Stimulated activated CD4-positive, alpha-beta T cell treated with anti-CD3 and anti-CD28 coated beads, Interleukin-4, amount 100 ng/mL, for 1 hour (primary cell): ENCODE measurements around the gene KRTAP1-3.
"Not testable (repeated sequence)": the region's sequence is repeated elsewhere in the genome, so short reads cannot be mapped to it uniquely, and the experiment has no call there.

Source experiments
- DNase-seq: peaks from one replicate; pipeline ENCODE4 v3.0.0-alpha.2; 2020

Gene KRTAP1-3

DNA sequence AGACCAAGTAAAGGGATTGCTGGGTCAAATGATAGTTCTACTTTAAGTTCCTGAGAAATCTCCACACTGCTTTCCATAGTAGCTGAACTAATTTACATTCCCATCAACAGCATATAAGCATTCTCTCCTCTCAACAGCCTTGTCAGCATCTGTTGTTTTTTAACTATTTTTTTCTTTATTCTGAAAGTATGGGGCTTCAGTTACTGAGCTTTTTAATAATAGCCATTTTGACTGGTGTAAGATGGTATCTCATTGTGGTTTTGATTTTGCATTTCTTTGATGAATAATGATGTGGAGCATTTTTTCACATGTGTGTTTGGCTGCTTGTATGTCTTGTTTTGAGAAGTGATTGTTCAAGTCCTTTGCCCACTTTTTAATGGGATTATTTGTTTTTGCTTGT, 17.9 kb upstream of the KRTAP1-3 start:
- DNase-seq = no peak

DNA sequence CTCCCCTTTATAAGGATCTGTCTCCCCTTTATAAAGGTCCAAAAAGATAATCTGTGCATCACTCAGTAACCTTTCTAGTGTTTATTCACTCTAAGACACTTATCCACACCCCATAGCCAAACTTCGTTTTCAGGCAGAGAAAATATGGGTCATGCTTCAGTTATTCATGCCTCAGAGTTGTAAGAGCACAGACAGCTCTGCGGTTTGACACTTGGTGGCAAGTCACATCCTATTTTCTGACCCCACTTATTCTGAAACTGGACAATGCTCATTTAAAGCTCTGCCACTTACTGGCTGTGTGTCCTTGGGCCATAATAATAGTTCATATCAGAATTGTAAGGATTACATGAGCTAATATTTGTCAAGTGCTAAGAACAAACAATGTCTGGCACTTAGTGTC, 14.4 kb upstream of the KRTAP1-3 start:
- no peak for DNase-seq

DNA sequence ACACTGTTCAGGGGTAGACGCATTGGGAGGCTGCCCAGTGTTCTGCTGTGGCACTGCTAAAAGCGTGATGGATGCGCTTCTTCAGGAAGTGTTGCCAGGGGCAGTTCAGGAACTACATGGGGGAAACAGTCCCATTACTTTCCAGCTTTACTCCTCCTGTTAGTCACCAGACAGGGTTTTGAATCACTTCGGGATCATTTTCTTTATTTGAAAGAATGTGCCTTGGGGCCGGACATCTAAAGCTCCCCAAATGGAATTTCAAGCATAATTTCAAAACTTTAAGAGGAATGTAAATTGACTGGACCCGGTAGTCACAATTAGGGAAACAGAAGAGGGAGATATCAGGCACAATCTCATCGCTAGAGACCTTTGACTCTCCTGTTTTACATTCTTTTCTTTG, 13.8 kb upstream of the KRTAP1-3 start:
- DNase-seq = no peak

DNA sequence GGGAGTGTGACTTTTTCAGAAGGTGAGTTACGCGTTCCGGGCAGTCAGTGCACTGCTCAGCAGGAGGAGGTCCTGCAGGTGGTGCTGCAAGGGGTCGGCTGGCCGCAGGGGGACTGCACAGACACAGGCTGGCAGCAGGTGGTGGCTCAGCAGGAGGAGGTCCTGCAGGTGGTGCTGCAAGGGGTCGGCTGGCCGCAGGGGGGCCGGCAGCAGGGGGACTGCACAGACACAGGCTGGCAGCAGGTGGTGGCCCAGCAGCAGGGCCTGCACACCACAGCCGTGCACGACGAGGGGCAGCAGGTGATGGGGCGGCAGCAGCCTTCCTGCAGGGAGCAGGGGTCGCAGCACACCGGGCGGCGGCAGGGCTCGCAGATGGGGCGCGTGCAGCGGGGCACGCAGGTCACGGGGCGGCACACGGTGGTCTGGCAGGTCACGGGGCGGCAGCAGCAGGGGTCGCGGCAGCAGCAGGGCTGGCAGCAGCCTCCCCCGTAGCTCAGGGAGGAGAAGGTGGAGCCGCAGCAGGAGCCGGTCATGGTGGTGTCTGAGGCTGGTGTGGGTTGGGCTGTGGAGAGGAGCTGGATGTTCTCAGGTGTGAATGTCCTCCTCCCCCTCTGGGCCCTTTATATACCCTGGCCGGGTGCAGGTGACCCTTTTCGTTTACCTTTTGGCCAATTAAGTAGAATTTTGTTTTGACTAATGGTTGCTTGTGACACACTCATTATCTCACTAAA, 12.2 kb upstream of the KRTAP1-3 start, which contains the start of gene KRTAP2-1:
TSS of gene KRTAP2-1 (minus strand) at position 582 of the 731 bp plus-strand sequence. CDS start at position 533, 49 bp downstream.
- not testable (repeated sequence) for DNase-seq

DNA sequence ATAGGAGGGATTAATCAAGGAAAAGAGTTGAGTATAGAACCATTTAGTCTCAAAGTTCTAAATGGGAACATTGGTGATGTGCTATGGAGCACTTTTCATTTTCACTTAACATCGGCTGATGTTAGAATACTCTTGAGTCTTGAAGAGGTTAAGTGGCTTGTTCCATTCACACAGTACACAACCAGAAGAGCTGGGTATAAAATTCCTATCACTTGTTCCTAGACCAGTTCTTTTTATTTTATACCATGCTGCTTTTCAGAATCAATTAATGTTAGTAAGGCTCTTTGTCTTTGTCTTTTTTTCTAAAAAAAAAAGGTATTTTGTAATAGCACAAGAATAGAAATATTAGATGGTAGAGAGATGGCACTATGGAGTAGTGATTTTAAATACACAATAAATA, 8.3 kb upstream of the KRTAP1-3 start:
- DNase-seq = no peak

DNA sequence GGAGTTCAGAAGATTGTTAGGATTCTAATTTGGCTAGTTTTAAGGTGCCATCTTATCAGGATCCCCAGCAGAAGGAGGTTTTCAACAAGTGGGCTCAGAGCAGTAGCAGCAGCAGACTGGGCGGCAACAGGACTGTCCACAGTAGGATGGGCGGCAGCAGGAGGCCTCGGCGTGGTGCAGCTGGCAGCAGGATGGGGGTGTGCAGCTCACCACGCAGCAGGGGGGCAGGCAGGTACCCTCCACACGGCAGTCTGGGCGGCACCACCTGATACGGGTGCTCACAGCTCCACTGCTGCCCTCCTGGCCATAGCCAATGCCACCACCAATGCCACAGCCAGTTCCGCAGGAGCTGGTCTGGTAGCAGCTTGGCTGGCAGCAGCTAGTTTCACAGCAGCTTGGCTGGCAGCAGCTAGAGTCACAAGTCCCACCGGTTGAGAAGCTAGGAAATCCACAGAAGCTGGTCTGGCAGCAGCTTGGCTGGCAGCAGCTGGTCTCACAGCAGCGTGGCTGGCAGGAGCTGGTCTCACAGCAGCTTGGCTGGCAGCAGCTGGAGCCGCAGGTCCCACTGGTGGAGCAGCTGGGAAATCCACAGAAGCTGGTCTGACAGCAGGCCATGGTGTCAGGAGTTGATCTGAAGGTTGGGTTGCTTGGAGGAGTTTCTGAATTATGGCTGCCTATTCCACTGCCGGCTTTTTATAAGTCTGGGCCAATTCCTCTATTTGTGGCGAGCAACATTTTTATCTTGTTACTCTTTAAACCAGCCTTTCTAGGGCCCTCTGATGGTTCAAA, 6.3 kb upstream of the KRTAP1-3 start, which contains the start of gene KRTAP1-1:
TSS of gene KRTAP1-1 (minus strand) at position 668 of the 789 bp plus-strand sequence. CDS start at position 615, 53 bp downstream.
- DNase-seq = not testable (repeated sequence)

DNA sequence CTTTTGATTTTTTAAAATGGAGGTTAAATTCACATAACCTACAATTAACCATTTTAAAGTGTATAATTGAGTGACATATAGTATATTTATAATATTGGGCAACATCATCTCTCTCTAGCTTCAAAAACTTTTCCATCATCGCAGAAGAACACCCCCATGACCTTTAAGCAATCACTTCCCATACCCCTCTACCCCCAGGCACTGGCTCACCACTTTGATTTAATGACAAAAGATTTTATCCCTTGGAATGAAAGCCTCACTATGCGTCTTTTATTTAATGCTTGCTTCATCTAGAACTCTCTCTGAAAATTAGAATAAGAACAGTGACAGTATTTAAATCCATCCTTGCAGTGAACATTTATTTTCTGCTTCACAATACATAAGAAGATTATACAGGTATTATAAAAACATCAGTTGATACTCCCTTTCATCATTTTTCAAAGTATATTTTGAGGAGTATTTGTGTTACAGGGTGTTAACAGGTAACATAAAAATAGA, 3.2 kb upstream of the KRTAP1-3 start:
- no peak for DNase-seq

DNA sequence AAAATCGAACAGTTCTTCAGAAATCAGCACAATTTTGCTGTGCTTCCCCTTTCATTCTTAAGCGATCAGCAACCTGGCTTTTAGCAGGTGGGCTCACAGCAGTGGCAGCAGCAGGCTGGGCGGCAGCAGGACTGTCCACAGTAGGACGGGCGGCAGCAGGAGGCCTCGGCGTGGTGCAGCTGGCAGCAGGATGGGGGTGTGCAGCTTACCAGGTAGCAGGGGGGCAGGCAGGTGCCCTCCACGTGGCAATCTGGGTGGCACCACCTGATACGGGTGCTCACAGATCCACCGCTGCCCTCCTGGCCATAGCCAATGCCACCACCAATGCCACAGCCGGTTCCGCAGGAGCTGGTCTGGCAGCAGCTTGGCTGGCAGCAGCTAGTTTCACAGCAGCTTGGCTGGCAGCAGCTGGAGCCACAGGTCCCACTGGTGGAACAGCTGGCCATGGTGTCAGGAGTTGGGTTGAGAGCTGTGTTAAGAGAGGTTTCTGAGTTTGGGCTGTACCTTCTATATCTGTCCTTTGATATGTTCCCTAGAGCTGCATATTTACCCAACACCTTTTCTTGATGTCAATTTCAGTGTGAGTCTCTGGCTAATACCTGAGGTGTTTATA, 4.9 kb downstream of the KRTAP1-3 start, which contains the start of gene KRTAP1-4:
TSS of gene KRTAP1-4 (minus strand) at position 563 of the 613 bp plus-strand sequence. CDS start at position 446, 117 bp downstream.
- no peak for DNase-seq

DNA sequence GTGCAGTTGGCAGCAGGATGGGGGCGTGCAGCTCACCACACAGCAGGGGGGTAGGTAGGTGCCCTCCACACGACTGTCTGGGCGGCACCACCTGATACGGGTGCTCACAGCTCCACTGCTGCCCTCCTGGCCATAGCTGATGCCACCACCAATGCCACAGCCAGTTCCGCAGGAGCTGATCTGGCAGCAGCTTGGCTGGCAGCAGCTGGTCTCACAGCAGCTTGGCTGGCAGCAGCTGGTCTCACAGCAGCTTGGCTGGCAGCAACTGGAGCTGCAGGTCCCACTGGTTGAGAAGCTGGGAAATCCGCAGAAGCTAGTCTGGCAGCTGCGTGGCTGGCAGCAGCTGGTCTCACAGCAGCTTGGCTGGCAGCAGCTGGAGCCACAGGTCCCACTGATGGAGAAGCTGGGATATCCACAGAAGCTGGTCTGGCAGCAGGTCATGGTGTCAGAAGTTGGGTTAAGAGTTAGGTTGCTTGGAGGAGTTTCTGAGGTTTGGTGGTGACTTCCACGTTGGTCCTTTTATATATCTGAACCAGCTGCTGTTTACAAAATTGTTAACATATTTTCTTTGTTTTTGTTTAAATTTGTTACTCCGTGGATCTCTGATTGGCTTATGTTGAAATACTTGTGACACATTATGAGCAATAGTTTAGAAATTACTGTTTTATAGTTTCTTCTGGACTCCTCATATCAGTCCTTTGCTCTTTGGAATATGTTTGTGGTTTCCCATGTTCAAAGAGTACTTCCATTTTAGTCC, 7.8 kb downstream of the KRTAP1-3 start, which contains the start of gene KRTAP1-5:
TSS of gene KRTAP1-5 (minus strand) at position 494 of the 757 bp plus-strand sequence. CDS start at position 441, 53 bp downstream.
- no peak for DNase-seq

DNA sequence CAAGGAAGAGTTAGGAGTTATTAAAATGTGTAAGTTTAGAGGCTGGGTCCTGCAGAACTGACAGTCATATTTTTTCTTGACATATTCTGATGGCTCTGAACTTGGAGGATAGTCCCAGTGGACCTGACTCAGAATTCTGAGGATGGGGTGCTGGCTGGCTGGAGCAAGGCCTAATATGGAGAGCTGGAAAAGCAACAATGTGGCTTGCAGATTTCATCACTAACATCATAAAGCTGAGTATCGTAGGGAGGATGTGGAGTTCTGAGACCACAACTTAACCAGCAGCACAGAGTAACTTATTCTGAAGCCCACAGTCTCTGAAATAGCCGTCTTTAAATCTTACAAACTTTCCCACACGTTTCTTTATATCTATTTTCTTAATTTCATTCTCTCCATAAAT, 10.0 kb downstream of the KRTAP1-3 start:
- no peak for DNase-seq

DNA sequence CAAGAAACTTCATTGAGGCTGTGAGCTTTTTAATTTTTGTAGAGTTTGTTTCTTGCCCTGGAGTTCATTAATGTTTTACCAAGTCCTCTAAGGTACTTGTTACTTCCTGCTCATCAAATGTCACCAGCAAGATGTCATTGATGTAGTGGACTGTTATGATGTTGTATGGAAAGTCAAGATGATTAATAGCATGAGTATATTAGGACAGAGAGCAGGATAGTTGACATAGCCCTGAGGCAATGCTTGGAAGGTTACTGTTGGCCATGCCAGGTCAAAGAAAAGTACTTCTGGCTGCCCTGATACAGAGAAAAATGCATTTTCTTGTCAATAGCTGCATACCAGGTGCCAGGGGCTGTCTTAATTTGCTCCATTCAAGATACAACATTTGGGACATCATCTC, 14.3 kb downstream of the KRTAP1-3 start:
- DNase-seq = no peak

DNA sequence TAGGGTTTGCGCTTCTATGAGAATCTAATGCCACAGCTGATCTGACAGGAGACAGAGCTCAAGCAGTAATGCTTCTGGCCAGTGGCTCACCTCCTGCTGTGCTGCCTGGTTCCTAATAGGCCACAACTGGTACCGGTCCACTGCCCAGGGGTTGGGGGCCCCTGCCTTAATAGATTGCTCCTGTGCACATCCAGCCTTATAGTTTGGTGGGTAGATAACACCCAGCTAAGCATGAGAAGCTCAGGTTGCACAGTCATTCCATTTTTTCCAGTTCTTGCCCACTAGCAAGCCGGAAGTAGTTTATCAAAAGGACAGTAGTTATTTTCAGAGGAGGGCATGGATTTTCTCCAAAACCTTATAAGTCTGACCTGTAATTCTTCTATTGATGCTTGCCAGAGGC, 15.3 kb downstream of the KRTAP1-3 start:
- DNase-seq = no peak

DNA sequence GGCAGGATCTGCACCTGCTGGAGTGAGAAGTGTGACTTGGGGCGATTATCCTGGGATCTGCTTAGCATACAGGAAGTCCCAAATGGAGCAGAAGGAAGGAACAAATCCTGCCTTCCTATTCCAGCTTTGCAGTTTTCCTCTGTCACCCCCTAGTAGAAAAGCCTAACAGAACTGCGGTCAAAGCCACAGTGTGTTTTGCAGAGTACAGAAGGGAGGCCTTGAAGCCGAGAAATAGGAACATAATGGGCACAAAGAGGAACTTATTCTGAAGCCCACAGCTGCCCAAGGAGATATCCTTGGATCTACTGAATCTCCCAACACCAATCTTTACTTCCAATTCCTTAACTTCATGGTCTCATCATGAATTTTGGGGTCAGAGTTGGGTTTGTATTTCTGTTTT, 16.1 kb downstream of the KRTAP1-3 start:
- DNase-seq = no peak

DNA sequence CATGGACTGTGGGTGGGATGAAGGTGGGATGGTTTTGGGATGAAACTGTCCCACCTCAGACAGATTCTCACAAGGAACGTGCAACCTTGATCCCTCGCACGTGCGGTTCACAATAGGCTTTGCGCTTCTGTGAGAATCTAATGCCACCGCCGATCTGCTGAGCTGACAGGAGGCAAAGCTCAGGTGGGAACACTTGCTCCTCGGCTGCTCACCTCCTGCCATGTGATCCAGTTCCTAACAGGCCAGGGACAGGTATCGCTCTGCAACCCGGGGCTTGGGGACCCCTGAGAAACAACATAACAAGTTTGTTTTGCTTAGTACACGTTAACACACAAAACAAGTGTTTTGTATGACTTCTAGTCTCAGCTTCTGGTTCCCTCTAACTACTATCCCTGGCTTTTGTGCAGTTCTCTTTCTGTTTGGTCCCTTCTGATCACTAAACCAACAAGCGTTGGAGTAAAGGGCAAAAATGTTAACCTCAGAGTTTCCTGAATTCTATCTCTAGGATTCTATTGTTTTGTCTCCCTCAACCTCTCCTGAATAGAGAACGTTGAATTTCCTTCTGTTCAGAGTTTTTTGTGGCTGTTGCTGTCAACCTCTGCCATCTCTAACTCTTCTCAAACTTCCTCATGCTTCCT, 18.0 kb downstream of the KRTAP1-3 start:
- DNase-seq = no peak

DNA sequence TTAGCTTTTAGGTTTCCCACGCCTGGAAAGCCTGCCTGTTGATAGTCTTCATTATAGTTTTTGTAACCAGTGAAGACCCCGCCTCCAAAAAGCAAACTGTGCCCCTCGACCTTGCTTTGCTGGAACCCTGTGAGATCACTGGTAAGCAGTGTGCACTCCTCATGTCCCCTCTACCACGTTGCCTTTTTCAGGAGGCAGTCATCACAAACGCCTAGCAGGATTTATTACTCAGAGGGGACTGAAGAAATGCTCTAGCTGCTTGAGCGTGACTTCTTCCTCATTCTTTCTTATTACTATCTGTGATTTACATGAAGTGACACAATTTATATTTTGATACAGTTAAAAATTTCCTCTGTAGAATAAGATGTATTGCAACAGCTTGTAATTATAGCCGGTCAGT, 19.2 kb downstream of the KRTAP1-3 start:
- no peak for DNase-seq

DNA sequence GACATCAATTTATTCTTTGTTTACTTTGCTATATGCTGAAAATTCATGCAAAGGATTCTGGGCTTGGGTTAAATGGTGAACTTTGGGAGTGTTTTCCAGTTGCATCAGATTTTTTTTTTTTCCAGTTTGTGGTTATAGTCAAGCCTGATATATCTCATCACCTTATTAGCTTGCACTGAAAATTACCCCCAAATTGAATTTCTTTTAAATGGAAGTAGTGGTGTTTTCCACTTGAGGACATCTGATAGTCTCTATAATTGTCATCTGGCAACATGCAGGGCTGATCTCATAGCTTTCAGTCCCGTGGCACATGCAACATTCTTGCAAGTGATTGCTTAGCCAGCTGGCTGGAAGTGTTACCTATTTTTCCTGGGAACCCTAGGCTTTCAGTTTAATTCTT, 21.1 kb downstream of the KRTAP1-3 start:
- DNase-seq = no peak

DNA sequence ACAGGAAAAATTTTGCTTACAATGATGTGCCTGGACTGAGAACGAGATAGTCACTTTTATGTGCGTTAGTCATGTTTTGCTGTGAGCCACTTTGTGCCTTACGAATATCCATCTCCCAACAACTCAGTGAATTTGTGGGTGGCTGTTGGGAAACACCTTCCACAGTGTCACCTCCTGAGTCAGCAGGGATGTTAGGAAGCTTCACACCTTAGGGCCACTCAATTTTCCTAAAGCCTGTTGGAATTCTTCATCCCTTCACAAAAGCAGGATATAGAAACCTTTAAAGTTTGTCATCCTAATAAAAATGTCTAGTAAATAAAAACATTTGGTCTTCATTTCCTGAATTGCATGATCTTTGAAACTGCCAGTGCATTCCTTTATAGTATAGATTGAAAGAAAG, 21.5 kb downstream of the KRTAP1-3 start:
- no peak for DNase-seq

DNA sequence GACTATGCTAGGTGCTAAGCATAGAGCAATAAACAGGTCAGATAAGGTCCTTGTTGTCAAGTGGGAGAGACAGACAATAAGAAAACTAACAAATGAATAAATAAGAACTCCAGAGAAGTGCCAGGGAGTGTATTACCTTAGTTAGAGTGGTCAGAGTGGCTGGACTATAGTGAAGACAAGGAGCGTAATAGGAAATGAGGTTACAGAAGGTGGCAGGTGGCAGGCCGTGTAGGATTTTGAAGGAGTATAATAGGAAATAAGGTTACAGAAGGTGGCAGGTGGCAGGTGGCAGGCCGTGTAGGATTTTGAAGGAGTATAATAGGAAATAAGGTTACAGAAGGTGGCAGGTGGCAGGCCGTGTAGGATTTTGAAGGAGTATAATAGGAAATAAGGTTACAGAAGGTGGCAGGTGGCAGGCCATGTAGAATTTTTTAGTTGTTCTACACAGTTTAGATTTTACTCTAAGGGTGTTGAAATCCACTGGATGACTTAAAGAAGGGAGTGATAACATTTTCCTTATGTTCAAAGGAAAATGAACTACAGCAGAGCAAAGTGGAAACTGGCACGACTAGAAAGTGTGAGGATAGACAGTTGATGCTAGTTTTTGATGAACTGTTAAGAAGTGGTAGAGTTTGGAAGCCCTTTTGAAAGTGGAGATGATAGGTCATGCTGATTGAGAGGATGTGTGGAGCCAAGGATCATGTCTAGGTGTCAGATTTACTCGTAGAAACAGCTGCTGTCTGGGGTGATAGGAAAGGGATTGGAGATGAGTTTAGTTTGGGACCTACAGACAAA, 22.2 kb downstream of the KRTAP1-3 start:
- no peak for DNase-seq

DNA sequence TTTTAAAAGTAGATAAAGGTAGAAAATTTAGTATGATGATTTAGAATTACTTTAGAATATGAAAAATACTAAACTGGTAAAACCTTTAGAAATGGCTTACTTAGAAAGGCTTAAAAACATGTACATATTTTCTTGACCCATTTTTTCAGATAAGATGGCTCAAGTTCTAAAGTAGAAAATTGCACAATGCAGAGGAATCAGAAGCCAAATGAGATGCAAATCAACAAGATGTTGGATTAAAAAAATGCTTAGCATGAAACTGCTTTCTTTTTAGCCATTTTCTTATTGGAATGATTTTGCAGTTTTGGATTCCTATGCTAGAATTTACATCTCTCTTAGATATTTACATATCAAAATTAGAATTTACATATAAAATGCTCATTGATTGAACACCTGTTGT, 24.2 kb downstream of the KRTAP1-3 start:
- no peak for DNase-seq

DNA sequence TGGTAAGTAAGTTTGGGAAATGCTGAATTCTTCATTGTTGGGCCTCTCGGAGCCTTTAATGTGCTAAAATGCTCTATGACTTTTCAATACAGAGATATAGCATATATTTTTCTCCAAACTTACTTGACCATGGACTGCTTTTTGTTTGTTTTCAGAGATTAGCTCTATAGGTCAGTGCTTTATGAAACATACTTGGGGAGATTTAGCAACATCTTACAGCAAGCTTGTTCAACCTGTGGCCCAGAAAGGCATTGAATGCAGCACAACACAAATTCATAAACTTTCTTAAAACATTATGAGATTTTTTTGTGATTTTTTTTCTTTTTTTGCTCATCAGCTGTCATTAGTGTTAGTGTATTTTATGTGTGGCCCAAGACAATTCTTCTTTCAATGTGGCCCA, 24.7 kb downstream of the KRTAP1-3 start:
- no peak for DNase-seq

DNA sequence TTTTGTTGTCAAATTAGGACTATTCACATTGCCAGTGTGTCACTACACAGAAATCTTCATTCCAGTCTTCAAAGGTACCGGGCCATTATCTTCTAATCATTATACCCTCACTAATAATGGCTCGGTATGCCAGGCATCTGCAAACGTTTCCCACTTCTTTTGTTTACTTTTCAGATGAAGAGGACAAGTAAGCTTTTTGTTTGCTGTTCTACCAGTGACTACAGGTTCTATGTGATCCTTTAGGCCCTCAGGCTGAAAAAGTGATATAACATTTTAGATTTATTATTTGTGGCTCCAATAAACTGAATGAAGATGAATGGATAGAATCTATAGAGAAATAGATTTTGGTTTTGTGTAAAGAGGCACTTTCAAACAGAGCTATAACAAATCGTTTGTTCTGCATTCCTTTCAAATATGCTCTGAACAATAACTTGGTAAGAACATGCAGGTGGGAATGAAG, 25.3 kb downstream of the KRTAP1-3 start:
- no peak for DNase-seq
